Brain microvascular endothelial cell (primary cell): Measurements from ENCODE around the gene PHACTR2.
A peak's percentile ranks its signal among the peaks of the same experiment; 100 is the strongest.

ENCODE experiments used
- DNase-seq: peaks from one replicate; pipeline ENCODE4 v3.0.0-alpha.2; 2020
- H3K27ac ChIP-seq: fragments of 250-450 bp; sonication (Bioruptor Pico); 2 replicates; pipeline ENCODE4 v1.5.1; 2020; ENCODE audit warnings: mild to moderate bottlenecking, moderate library complexity
- H3K27me3 ChIP-seq: fragments of 250-450 bp; sonication (Bioruptor Pico); replicated peaks from 2 replicates; pipeline ENCODE4 v1.5.1; 2020; ENCODE audit warnings: mild to moderate bottlenecking
- H3K36me3 ChIP-seq: fragments of 250-450 bp; sonication (Bioruptor Pico); replicated peaks from 2 replicates; pipeline ENCODE4 v1.5.1; 2020; ENCODE audit warnings: mild to moderate bottlenecking
- H3K4me3 ChIP-seq: 2 replicates; pipeline ENCODE4 v1.5.1; 2011; ENCODE audit warnings: low read depth, mild to moderate bottlenecking, control low read depth, low read length, moderate library complexity
- in situ Hi-C: cut with HindIII; loops from 2 replicates; pipeline ENCODE4 v1.10.0; 2017; ENCODE audit warnings: low sequenced_read_pairs, low pct_ligation_motif_present
- TF ChIP-seq, protein P1 (sequence below): IDR thresholded peaks from 2 replicates; pipeline ENCODE4 v1.5.1; 2011; ENCODE audit warnings: low read depth, mild to moderate bottlenecking, moderate library complexity, low read length, control low read depth, inconsistent platforms; ENCODE audit errors: missing control alignments

The PHACTR2 gene

DNA sequence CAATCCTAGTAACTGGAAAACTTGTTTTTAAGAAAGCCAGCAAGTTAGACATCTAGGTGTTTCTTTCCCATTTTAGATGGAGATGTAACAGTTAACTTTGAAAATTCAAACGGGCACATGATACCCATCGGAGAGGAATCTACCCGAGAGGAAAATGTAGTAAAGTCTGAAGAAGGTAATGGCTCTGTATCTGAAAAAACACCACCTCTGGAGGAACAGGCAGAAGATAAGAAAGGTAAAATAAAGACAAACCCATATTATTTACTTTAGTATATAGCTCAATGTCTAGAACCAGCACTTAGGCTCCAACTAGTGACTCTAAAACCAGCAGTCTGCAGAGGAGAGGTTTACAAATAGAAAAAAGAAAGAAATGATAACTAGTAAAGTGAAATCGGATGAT lies 75.9 kb downstream of the PHACTR2 start:
- TF ChIP-seq, protein P1, sequence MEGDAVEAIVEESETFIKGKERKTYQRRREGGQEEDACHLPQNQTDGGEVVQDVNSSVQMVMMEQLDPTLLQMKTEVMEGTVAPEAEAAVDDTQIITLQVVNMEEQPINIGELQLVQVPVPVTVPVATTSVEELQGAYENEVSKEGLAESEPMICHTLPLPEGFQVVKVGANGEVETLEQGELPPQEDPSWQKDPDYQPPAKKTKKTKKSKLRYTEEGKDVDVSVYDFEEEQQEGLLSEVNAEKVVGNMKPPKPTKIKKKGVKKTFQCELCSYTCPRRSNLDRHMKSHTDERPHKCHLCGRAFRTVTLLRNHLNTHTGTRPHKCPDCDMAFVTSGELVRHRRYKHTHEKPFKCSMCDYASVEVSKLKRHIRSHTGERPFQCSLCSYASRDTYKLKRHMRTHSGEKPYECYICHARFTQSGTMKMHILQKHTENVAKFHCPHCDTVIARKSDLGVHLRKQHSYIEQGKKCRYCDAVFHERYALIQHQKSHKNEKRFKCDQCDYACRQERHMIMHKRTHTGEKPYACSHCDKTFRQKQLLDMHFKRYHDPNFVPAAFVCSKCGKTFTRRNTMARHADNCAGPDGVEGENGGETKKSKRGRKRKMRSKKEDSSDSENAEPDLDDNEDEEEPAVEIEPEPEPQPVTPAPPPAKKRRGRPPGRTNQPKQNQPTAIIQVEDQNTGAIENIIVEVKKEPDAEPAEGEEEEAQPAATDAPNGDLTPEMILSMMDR, result no peak
- Histone ChIP-seq H3K27me3 (no peaks in the 10 kb centered on the region), H3K27ac (no peak overlapping the region), H3K4me3 (no peak overlapping the region), H3K36me3 (no peaks in the 10 kb centered on the region)
- in situ Hi-C loops, result no loop called here
- DNase-seq, result no peak

GRCh38 chr6:143754204-143754603 lies 76.4 kb downstream of the PHACTR2 start:
- no peaks in the 10 kb centered on the region for H3K27me3 ChIP-seq
- H3K27ac ChIP-seq, result no peak overlapping the region
- no peak for DNase-seq
- no peak overlapping the region for H3K4me3 ChIP-seq
- TF ChIP-seq, protein P1, result no peak
- in situ Hi-C loops, result no loop called here
- no peaks in the 10 kb centered on the region for H3K36me3 ChIP-seq

DNA sequence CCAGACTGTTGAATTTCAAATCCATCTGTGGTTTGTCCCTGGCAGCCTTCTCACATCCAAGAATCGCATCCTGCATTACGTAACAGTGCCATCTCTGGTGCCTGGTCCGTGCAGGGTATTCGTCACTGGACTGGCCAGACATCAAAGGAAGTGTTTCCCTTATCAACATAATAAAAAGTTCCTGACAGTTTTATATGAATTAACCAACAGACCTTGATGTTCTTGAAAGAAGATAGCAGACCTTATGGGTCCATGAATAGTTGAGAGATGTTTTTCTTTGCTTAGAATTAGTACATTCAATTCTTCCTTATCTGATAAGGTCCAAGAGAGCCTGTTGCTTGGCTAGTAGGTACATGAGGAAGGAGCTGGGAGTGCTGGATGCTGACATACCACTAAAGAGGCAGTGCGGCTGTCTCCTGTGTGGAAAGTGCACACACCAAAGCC lies 77.6 kb downstream of the PHACTR2 start:
- DNase-seq, result peak; percentile 23
- no peaks in the 10 kb centered on the region for H3K27me3 ChIP-seq
- H3K27ac ChIP-seq, result no peak overlapping the region
- no peak overlapping the region for H3K4me3 ChIP-seq
- in situ Hi-C loops, result no loop called here
- TF ChIP-seq, protein P1, result no peak
- H3K36me3 ChIP-seq, result no peaks in the 10 kb centered on the region

- DNase-seq, result no peak
- TF ChIP-seq, protein P1, result no peak
- H3K27me3 ChIP-seq, result no peaks in the 10 kb centered on the region
- H3K36me3 ChIP-seq, result no peaks in the 10 kb centered on the region
- in situ Hi-C loops, result no loop called here
- H3K27ac ChIP-seq, result no peak overlapping the region
- no peak overlapping the region for H3K4me3 ChIP-seq
Measured at GRCh38 chr6:143757346-143757832, 79.6 kb downstream of the PHACTR2 start.

DNA sequence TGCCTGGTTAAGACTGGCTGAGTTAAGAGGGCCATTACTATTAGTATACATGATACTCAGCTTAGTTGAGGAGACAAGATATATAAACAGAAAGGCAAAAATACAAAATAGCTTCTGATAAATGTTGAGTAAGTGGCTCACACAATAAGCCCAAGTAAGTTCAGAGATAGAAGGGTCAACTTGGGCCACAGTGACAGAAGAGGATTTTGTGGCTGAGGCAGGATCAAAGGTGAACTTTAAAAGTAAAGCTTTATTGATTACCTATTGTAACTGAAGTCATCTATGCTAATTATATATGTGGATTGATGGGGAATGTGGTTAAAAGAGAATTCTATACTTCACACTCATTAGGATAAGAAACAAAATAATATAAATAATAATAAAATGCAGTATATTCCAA lies 80.8 kb downstream of the PHACTR2 start:
- Histone ChIP-seq H3K4me3 (no peak overlapping the region), H3K36me3 (no peaks in the 10 kb centered on the region), H3K27ac (no peak overlapping the region), H3K27me3 (no peaks in the 10 kb centered on the region)
- in situ Hi-C loops, result no loop called here
- TF ChIP-seq, protein P1, result no peak
- no peak for DNase-seq

DNA sequence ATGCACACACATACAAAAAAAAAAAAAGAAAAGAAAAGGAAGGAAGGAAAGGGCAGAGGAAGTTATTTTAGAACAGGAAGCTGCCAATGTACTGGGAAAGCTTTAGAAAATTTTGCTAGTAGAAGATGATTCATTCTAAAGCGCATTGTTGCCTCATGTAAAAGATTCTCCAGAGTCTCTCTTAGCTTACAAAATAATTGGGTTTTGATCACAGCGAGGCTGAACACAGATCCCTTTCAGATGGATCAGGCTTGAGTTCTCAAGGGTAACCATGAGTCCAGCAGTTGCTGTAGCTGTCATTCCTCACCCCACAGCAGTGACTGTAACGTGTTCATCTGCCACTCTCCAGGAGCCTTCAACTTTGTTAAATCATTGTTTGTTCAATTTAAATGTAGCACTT lies 81.9 kb downstream of the PHACTR2 start:
- H3K27ac ChIP-seq, result no peak overlapping the region
- H3K27me3 ChIP-seq, result no peaks in the 10 kb centered on the region
- in situ Hi-C loops, result no loop called here
- H3K36me3 ChIP-seq, result no peaks in the 10 kb centered on the region
- no peak for DNase-seq
- TF ChIP-seq, protein P1, result no peak
- no peak overlapping the region for H3K4me3 ChIP-seq
